Measurements from ENCODE around the gene ELOVL5.
"Not testable (repeated sequence)": the region's sequence is repeated elsewhere in the genome, so short reads cannot be mapped to it uniquely, and the experiment has no call there.

DNA sequence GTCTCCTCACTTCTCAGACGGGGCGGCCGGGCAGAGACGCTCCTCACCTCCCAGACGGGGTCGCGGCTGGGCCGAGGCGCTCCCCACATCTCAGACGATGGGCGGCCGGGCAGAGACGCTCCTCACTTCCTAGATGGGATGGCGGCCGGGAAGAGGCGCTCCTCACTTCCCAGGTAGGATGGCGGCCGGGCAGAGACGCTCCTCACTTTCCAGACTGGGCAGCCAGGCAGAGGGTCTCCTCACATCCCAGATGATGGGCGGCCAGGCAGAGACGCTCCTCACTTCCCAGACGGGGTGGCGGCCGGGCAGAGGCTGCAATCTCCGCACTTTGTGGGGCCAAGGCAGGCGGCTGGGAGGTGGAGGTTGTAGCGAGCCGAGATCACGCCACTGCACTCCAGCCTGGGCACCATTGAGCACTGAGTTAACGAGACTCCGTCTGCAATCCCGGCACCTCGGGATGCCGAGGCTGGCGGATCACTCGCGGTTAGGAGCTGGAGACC lies 43.2 kb downstream of the ELOVL5 start:
- TF ChIP-seq, protein P1, sequence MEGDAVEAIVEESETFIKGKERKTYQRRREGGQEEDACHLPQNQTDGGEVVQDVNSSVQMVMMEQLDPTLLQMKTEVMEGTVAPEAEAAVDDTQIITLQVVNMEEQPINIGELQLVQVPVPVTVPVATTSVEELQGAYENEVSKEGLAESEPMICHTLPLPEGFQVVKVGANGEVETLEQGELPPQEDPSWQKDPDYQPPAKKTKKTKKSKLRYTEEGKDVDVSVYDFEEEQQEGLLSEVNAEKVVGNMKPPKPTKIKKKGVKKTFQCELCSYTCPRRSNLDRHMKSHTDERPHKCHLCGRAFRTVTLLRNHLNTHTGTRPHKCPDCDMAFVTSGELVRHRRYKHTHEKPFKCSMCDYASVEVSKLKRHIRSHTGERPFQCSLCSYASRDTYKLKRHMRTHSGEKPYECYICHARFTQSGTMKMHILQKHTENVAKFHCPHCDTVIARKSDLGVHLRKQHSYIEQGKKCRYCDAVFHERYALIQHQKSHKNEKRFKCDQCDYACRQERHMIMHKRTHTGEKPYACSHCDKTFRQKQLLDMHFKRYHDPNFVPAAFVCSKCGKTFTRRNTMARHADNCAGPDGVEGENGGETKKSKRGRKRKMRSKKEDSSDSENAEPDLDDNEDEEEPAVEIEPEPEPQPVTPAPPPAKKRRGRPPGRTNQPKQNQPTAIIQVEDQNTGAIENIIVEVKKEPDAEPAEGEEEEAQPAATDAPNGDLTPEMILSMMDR (conservative IDR thresholded peaks at IDR 0.05; ENCODE audit: low read depth in 2 of 2): not testable (repeated sequence)
- not testable (repeated sequence) for TF ChIP-seq POLR2AphosphoS5 (IDR thresholded peaks at IDR 0.05; ENCODE audit: low read depth); EZH2 (IDR thresholded peaks at IDR 0.05; ENCODE audit: low read depth, unreplicated experiment); CREB1 (CRISPR knock-in tag; IDR thresholded peaks at IDR 0.05; ENCODE audit: low read depth)
- TF ChIP-seq, protein P2, sequence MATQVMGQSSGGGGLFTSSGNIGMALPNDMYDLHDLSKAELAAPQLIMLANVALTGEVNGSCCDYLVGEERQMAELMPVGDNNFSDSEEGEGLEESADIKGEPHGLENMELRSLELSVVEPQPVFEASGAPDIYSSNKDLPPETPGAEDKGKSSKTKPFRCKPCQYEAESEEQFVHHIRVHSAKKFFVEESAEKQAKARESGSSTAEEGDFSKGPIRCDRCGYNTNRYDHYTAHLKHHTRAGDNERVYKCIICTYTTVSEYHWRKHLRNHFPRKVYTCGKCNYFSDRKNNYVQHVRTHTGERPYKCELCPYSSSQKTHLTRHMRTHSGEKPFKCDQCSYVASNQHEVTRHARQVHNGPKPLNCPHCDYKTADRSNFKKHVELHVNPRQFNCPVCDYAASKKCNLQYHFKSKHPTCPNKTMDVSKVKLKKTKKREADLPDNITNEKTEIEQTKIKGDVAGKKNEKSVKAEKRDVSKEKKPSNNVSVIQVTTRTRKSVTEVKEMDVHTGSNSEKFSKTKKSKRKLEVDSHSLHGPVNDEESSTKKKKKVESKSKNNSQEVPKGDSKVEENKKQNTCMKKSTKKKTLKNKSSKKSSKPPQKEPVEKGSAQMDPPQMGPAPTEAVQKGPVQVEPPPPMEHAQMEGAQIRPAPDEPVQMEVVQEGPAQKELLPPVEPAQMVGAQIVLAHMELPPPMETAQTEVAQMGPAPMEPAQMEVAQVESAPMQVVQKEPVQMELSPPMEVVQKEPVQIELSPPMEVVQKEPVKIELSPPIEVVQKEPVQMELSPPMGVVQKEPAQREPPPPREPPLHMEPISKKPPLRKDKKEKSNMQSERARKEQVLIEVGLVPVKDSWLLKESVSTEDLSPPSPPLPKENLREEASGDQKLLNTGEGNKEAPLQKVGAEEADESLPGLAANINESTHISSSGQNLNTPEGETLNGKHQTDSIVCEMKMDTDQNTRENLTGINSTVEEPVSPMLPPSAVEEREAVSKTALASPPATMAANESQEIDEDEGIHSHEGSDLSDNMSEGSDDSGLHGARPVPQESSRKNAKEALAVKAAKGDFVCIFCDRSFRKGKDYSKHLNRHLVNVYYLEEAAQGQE (IDR thresholded peaks at IDR 0.05; ENCODE audit: unreplicated experiment): not testable (repeated sequence)

Measured in GM23338 (cell line).